HK-2 (cell line): ENCODE measurements around the gene MCU.
A peak's percentile ranks its signal among the peaks of the same experiment; 100 is the strongest.
"Not testable (repeated sequence)": the region's sequence is repeated elsewhere in the genome, so short reads cannot be mapped to it uniquely, and the experiment has no call there.

Source experiments
- DNase-seq: peaks from one replicate; pipeline ENCODE4 v3.0.0-alpha.2; 2018; ENCODE audit not compliant: unreplicated experiment

MCU gene, protein sequence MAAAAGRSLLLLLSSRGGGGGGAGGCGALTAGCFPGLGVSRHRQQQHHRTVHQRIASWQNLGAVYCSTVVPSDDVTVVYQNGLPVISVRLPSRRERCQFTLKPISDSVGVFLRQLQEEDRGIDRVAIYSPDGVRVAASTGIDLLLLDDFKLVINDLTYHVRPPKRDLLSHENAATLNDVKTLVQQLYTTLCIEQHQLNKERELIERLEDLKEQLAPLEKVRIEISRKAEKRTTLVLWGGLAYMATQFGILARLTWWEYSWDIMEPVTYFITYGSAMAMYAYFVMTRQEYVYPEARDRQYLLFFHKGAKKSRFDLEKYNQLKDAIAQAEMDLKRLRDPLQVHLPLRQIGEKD

GRCh38 chr10:72691863-72692743 lies at the start of gene MCU:
Gene MCU (plus strand): TSS chr10:72692143. CDS start chr10:72692152, 9 bp downstream.
- DNase-seq, result peak; percentile 98

- no peak for DNase-seq
Measured at GRCh38 chr10:72642318-72642717, 49.6 kb upstream of the MCU start.

- no peak for DNase-seq
Measured at GRCh38 chr10:72645263-72645858, 46.6 kb upstream of the MCU start.

GRCh38 chr10:72646971-72647370 lies 45.0 kb upstream of the MCU start:
- DNase-seq, result not testable (repeated sequence)

DNA sequence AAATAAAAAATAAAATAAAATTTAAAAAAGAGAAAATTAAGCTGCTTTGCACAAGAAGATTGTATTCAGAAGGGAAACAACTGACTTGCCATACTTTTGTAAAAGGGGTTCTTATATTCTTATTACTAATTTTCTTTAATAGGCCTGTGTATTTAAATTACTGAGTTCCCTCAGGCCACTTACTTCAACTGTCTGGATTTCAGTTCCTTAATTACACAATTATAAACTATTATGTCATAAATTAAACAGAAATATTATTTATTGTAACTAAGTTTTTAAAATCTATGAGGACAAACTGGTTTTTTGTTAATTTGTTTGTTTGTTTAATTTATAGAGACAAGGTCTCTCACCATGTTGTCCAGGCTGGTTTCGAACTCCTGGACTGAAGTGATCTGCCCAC lies 43.6 kb upstream of the MCU start:
- DNase-seq, result no peak

- no peak for DNase-seq
Measured at GRCh38 chr10:72649291-72649690, 42.7 kb upstream of the MCU start.

DNA sequence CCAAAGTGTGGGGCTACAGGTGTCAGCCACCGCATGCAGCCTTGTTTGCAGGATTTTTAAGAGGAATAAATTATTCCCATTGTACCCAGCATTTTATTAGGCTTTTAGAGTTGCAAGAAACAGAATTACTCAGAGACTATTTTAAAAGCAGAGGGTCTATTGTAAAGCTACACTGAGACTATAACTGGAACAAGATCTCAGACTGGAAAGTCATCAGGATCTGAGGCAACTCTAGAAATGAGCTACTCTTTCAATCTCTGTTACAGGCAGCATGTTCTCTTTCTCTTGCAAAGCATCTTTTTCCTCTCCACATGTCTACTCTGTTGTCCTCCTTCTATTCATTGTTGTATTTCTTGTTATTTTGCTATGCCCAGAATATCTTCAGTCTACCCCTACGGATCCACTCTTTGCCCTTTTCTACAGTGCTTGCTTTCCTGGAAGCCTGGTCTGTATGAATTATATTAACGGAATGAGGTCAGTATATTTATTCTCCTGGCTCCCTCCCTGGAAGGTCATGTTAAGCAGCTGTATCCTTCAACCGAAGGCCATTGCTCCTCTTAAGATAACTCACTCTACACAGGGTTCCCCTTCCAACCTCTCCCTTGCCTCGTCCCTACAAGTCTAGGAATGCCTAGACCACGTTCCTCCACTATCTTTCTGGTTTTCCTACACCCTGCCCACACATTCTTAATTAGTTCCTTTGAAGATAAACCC lies 38.4 kb upstream of the MCU start:
- no peak for DNase-seq

DNA sequence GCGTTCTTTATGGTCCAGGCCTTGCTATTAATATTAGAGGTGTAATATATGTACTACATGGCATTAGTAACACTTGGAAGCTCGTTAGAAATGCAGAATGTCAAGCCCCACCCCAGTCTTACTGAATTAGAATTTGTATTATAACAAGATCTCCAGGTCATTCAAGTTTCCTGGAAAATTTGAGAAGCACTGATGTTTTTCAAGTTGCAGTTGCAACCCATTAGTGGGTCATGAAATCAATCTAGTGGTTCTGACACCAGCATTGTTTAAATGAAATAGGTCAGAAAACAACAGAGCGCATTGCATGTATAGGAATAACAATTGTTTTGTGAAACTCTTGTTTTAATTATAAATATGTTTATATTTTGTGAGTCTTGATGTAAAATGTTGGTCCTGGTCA lies 37.2 kb upstream of the MCU start:
- no peak for DNase-seq

DNA sequence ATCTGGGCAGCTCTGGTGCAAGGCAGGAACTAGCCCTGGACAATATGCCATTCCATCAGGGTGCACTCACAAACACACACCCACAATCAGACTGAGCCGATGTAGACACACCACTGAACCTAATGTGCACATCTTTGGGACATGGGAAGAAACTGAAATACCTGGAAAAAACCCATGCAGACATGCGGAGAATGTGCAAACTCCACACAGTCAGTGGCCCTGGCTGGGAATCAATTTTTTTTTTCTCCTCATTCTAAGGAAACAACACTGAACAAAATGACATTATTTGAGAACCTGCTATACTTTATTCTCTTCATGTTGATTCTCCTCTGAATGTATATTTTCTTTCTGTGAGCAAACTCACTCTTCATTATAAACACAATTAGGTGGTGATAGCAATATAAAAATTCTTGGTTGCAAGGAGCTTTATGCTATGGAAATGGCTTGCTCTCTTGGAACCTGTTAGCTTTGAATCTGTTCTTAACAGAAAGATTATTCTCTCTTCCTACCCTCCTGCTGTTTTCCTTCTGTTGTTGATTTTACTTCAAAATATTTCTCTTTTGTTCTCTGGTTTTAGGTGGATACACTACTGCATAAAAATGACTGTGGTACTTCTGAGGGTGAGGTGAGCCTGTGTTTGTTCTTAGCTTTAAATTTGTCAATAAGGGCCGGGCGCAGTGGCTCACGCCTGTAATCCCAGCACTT lies 33.1 kb upstream of the MCU start:
- no peak for DNase-seq

- peak; percentile 75 for DNase-seq
Measured at GRCh38 chr10:72659694-72660093, 32.2 kb upstream of the MCU start.

DNA sequence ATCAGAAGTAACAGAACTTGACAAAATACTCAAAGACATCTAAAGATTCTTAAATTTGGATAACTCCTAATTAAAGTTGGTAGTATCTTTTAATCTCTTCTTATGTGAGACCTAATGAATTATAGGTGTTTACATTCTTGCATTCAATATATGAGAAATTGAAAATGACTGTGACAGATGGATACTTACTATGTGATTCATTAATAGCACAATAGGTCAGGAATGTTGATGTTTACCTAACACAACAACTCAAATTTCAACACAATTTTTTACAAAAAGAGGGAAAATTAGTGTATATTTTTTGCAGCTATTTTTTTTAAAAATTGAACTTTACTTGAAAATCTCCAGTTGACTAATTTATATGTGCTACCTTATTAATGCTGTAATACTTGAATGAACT lies 31.7 kb upstream of the MCU start:
- no peak for DNase-seq

DNA sequence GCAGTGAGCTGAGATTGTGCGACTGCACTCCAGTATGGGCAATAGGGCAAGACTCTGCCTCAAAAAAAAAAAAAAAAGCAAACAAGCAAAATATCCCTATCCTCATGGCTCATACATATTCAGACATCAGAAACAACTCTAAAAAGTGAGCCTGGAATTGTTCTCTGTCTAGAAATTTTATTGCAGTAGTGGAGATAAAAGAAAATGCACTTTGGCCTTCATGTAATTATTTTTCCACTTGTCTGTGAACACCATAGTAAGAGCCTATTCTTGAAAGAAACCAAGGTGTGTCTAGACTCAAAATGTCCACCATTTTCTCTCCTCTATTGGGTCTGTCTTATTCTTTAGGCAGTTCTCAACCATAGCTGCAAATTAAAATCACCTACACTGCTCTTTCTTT lies 30.5 kb upstream of the MCU start:
- no peak for DNase-seq

GRCh38 chr10:72663971-72664370 lies 28.0 kb upstream of the MCU start:
- DNase-seq, result no peak

- no peak for DNase-seq
Measured at GRCh38 chr10:72665925-72666324, 26.0 kb upstream of the MCU start.

DNA sequence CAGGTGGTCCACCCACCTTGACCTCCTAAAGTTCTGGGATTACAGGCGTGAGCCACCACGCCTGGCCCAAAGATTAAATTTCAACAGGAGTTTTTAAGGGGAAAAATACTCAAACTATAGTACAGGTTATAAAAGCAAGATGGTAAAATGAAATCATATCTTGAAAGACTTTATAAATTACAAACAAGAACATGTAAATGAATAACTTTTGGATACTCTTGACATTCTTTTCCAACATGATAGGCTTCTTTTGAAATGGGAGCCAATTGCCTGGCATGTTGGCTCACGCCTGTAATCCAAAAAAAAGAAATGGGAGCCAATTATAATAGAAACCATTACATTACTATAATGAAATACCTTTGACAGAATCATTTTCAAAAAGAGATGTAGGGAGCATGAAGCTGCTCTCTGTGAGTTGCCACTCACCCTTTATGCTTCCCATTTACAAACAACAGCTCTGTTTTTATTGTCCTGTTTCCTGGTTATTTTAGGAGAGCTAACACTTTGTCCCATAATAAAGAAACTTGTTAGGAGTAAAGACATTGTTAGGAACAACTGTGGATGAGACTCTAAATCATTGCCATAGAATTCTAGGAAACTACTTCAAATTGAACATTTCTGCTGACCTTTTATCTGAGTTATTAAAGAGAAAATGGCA lies 24.6 kb upstream of the MCU start:
- no peak for DNase-seq

DNA sequence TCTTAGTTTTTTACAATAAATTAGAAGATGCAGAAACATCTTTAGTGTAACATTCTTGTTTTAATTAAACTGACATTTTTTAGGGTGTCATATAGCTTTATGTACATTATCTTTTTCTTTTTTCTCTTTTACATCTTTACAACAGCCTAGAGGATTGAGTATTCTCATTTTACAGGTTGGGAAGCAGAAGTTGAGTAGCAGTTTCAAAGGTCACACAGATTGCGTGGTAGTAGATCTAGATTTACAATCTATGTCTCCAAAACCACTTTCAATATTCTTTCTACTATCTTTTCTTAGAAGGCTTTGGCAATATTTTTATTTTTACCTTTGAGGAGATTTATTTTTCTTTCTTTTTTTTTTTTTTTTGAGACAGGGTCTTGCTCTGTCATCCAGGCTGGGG lies 18.7 kb upstream of the MCU start:
- DNase-seq, result no peak

GRCh38 chr10:72674174-72674573 lies 17.8 kb upstream of the MCU start:
- DNase-seq, result not testable (repeated sequence)

DNA sequence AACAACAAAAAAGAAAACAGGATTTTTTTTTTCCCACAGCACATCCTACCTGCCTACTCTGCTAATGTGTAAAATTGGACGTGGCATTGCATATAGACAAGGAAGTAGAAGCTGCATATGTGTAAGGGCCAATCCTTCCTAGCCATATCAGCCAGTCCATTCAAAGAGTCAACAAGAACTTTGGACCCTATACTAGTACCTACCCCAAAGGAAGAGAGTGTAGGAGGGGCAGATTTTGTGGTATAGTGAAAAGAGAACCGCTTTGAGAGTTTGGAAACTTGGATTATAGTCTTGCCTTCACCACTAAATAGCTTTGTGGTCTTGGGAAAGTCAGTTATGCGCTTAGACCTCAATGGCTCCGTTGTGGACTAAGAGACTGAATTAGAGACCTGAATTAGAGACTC lies 12.1 kb upstream of the MCU start:
- no peak for DNase-seq

GRCh38 chr10:72682638-72683037 lies 9.3 kb upstream of the MCU start:
- DNase-seq, result peak; percentile 61

DNA sequence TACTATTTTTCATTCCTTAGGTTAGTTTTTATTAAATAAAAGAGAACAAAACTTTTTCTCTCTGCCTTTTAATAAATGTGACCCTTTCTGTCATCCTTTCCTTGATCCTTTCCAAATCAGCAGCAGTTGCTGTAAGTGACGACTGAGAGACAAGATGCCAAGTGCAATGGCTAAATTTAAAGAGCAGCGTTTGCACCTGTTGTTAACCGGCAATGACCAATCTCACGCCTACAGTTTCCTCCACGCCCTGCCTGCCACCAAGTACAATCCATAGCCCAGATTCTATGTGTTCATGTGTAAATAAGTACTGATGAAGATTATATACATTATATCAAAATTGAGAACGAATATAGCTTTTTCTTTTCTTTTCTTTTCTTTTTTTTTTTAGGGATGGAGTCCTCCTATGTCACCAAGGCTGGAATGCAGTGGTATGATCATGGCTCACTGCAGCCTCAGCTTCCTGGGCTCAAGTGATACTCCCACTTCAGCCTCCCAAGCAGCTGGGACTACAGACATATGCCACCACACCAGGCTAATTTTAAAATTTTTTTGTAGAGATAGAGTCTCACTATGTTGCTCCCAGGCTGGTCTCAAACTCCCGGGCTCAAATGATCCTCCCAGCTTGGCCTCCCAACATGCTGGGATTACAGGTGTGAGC lies 6.5 kb upstream of the MCU start:
- DNase-seq, result no peak
